HG02870 (cell line): ENCODE data around the gene CPN1.
A peak's percentile ranks its signal among the peaks of the same experiment; 100 is the strongest.
"Not testable (repeated sequence)": the region's sequence is repeated elsewhere in the genome, so short reads cannot be mapped to it uniquely, and the experiment has no call there.

Experiments used
- ATAC-seq: cut with Tn5 transposase; IDR thresholded peaks from one replicate; pipeline ENCODE4 v1.9.1; 2021; ENCODE audit warnings: mild to moderate bottlenecking, moderate library complexity; ENCODE audit not compliant: unreplicated experiment

CPN1 gene

DNA sequence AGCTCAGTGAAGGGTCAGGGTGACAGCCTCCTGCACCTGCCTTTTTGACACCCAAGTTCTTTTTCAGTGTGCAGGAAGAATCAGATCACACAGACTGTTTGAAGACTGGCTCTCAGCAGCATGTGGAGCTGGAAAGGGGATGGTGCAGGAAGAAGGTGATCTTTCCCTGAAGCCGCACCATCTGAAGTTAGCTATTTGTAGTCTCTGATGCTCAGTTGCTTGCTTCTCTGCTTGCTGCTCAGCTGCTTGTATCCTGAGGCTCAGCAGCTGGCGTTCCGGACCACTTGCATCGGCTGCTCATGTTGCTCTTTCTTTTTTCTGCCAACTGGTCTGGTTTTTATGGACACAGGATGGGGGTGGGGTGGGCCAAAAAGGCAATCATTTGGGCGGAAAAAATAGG, 56.1 kb downstream of the CPN1 start:
- no peak for ATAC-seq

DNA sequence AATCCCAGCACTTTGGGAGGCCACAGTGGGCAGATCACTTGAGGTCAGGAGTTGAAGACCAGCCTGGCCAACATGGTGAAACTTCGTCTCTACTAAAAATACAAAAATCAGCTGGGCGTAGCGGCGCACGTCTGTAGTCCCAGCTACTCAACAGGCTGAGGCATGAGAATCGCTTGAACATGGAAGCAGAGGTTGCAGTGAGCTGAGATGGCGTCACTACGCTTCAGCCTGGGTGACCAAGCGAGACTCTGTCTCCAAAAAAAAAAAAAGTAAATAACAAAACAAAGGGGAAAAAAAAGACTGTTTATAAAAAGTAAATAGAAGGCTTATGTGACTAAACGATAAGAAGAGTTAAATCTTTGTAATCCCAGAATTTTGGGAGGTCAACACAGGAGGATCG, 56.9 kb downstream of the CPN1 start:
- ATAC-seq = no peak

DNA sequence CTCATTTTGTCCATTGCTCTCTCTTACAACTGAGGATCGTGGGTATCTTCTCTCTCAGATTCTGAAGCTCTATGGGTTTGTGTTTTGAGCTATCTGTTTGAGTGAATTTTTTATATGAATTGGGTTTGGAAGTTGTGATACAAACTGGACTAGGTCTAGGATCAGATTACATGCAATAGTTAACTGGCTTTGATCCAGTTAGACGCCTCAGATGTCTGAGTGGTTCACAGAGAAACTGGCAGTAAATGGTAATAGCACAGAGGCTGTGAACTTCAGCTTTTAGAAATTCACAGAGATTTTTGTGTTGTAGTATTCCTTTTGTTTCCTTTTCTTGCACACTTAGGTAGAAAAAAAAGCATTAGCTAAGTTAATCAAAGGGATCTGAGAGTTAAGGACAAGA, 59.3 kb downstream of the CPN1 start:
- no peak for ATAC-seq

DNA sequence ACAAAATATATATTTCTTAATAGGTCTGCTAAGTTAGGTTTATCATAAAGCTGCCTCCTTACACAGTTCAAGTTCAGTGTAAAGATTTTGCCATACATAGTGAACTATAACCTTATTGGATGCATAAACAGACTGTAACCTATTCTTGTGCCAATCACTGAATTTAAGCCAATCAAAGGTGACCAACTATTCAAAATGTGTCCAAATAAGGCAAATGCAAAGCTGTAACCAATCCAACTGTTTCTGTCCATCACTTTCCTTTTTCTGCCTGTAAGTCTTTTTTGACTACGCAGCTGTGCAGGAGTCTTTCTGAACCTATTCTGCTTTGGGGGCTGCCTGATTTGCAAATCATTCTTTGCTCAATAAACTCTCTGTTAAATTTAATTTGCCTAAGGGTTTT, 60.3 kb downstream of the CPN1 start:
- ATAC-seq = no peak

DNA sequence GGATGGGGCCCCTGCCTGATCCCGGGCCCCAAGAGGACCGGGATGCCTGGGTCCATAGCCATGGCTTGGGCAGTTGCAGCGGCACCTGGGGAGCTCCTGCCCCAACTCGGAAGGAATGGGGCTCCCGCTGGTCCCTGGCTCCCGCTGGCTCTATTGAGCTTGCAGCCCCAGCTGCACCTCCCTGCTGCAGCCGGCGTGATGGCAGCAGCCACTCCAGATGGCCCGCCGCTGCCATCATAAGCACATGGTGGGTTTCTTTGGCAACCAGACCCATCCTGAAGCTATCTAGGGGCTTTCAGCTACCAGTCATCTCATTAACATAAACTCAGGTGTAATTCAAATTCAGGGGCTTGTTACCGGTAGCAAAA, 60.8 kb downstream of the CPN1 start:
- ATAC-seq = peak; percentile 4

DNA sequence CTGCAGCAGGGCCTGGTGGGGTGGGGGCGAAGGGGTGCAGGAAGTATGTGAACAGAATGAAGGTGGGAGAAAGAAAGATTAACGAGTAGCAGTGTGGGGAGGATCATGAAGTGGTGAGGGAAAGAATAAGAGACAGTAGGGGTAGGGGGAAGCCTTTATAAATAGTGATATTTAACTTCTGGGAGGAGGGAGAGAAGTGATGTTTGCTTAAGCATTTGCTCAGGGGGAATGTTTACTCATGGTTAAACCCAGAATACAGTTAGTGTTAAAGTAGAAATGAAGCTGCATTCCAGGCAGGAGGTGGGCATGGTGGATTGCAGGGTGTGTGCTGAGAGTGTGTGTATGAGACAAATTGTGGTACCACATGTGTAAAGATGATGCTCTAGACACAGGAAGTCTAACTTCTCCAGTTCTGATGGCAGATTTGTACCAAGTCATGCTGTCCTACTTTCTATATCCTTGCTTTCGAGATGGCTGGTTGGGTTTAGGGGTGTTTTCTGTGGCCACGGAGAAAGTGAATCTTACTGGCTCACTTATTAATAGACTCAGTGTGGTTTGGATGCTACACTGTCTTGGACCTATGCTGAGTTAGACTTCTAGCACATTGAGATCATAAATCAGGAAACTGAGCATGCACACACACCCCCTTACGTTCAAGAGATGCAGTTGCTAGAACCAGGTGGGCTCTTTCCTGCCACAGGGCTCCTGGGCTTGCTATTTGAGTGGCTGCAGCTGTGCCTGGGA, 61.4 kb downstream of the CPN1 start:
- ATAC-seq = peak; percentile 85

DNA sequence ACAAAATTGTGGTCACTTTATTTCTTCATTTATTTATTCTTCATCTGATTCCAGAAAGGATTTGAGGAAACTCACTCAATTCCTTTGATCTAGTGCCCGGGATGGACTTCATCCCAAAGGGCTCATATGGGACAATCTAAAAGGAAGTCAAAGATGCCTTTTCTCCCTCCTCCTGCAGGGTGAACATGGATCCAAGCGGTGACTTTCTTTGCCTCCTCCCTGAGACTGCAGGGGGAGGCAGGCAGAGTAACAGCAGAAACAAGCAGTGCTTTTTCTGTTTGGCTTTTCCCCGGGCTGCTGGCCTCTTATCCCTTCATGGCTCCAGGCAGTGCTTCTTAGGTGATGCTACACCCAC, 61.9 kb downstream of the CPN1 start:
- no peak for ATAC-seq

DNA sequence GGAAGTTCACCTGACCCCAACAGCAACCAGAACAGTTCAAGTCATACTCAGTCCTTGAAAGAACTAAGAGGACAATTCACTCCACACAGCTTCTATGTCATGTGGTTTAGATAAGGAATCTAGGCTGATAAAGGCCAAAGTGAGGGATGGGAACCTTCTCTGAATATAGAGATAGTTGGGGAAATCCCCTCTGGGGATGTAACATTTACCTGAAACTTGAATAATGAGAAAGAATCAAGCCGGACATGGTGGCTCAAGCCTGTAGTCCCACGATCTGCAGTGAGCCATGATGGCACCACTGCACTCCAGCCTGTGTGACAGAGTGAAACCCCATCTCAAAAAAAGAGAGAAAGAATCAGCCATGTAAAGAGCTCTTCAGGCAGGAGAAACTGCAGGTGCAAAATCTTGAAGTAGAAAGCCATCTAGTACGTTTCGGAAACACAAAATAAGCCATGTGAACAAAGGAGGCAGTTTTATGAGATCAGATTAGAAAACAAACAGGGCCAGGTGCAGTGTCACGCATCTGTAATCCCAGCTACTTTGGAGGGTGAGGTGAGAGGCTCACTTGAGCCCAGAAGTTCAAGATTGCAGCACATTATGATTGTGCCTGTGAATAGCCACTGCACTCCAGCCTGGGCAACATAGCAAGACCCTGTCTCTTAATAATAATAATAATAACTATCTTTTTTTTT, 67.5 kb downstream of the CPN1 start:
- peak; percentile 72 for ATAC-seq

DNA sequence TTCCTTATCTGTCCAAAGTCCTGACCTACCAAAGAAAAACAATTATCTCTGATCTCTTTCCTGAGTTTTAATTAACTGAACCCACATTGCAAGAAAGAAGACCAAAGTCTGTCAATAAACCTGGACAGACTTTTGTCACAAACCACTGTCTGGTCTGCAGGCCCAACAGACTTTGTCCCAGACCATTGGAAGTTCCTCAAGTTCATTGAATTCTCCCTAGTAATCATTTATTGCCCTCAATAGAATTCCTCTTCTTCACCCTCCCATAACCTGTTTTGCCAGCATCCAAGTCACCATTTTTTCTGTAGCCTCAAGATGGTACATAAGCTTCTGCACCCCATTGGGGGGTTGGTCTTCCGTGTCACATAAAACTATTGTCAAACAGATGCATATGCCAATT, 68.0 kb downstream of the CPN1 start:
- ATAC-seq = no peak

DNA sequence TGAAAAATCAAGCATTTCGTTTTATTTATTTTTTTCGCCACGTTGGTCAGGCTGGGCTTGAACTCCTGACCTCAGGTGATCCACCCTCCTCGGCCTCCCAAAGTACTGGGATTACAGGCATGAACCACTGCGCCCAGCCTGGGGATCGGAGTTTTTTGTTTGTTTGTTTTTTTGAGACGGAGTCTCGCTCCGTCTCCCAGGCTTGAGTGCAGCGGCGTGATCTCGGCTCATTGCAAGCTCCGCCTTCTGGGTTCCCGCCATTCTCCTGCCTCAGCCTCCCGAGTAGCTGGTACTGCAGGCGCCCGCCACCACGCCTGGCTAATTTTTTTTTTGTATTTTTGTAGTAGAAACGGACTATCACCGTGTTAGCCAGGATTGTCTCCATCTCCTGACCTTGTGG, 69.8 kb downstream of the CPN1 start:
- not testable (repeated sequence) for ATAC-seq

DNA sequence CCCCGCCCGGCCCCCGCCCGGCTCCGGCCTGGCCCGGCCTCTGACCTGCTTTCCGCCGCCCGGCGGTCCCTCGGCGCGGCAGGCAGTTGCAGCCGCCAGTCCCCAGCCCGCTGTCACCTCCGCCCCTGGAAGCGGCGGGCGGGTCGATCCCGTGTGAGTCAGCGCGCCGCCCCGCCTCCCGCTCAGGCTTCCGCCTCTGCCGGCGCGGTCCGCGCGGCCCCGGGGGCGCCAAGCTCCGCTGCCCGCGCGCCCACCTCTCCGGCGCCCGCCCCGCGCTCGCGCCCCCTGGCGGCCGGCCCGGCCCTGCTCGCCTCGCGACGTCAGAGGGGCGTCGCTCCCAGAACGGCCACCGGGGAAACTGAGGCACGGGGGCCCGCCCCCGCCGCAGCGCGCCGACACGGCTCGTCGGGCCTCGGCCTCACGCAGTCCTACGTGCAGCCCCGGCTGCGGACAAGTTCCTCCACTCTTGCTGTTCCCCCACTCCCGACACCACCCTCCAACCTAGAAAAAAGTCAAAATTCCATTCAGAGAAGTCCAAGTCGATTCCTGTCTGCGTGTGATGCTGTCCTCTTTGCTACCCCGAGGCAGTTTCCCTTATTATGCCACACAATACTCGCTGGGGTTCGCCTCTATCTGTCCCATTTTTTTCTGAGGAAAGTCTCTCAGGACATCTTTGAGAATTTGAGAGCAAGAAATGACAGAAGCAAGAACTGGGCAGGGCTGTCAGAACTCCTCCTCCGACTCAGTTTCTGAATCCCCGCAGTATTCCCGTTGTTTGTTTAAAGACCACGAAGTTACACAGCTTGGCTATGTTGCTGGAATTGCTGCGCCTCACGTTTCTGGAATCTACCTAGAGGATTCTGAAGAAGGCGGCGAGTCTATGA, 71.6 kb downstream of the CPN1 start, which contains the start of gene DNMBP:
Gene DNMBP (minus strand): TSS at position 155 of the 884 bp plus-strand sequence. CDS start 37,823 bp downstream, outside the sequence.
- peak; percentile 39 for ATAC-seq

DNA sequence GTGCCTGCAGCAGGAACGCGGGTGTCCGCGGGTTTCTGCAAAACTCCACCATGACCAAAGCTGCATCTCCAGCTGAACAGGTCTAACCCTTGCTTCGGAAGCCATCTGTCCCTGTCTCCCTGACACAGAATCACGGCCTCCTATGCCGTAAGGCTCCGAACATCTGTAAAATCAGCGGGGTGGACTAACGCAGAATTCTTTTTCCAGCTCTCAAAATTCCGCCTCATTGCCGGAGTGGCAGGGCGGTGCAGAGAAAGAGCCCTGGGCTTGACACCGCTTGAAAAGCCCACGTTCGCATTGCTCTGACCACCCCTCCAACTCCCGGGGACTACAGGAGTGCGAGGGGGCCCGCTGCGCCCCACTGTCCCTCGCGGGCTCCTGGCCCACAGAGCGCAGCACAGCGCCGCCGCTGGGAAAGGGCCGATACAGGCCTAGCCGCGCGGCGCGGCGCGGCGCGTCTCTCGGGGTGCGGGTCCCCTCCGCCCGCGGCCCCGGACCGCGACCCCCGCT, 72.3 kb downstream of the CPN1 start:
- peak; percentile 29 for ATAC-seq

DNA sequence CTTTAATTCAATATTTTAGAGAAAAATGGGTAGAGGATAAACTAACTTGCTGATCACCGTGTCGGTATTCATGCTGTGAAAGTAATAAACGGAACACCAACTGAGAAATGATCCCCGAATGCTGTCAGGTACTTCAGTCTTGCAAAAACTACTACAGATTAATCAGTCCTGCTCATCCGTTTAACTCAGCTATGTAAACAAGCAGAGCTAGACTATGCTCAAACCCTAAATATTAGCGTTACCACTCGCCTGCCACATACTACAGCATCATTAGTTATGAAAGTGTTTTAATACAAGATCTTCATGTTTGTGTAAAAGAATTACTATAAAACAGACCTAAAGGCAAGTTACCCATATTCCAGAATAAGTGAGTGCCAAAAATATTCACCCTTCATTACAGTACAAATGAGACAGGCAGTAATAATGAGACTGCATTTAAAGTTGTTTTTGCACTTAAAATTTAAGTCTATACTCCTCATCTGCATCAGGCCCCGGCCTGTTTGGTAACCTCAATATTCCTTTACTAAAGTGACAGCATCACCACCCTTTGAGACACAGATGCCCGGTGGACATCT, 72.9 kb downstream of the CPN1 start:
- no peak for ATAC-seq

DNA sequence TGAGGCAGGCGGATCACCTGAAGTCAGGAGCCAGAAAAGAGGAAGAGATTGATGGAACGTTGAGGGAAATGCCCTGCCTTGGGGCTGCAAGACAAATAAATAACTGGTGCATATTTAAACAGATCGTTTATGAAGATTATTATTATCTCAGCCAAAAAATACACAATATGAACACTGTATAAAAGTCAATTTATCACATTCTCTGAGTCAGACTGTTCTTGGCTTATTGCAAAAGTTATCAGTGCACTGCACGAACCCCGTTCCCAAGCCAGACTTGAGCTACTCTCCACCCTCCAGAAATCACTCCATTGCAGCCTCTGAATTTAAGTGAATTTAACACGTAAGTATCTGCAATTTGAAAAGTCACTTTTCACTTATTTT, 73.5 kb downstream of the CPN1 start:
- no peak for ATAC-seq

DNA sequence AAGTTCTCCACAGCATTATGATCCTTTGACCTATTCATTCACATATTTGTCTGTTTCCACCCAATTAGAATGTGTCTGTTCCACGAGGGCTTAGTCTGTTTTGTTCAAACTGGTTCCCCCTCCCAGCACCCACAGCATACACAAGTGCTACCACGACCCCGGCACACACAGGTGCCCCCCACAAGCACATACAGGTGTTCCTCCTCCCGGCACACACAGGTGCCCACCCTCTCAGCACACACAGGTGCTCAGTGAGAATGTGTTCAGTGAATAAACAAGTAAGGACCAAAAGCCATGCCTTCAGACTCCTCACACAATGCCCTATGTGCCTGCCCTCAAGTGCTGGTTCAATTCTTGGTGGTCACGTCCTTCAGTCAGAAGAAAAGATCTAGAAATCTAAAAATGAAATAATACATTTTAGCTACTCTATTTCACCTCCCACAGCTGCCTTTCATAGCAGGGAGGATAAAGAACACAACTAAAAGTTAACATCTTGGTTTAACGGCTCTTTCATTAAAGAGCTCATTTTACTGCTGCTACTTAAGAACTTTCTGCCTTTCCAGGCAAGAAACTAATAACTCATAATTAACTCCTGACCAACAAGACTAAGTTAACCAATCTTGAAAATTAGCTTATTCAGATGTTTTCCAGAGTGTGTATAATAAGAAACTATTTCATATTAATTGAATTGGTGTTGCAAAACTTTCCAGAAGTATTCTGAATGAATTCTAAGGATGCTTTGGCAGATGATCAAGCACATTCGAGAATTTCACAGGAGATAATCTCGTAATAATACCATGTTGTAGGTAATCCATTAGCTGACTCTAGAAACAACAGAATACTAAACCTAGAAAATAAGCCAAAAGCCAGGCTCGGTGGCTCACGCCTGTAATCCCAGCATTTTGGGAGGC, 74.2 kb downstream of the CPN1 start:
- ATAC-seq = no peak

DNA sequence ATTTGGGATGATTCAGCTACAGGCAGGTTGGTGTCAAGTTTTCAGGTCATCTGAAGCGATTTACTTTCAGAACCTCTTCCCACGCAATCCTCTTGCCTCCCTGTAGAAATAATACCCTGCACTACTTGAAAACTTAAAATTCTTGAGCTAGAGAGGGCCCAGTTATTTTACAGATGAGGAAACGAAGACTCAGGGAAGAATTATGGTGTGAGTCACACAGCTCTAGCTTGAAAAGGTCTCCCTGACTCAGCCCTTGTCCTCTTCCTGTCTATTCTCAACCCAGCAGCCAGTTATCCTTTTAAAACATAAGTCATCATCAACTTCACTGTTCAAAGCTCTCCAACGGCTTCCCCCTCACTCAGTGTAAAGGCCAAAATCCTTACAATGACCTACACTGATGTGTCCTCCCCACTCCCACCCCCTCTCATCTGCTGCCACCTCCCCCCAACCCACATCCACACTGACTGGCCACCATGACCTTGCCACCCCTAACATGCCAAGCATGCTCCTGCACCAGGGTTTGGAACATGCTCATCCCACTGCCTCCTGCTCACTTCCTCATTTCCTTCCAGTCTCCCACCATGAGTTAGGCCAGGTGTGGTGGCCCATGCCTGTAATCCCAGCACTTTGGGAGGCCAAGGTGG, 75.3 kb downstream of the CPN1 start:
- no peak for ATAC-seq

DNA sequence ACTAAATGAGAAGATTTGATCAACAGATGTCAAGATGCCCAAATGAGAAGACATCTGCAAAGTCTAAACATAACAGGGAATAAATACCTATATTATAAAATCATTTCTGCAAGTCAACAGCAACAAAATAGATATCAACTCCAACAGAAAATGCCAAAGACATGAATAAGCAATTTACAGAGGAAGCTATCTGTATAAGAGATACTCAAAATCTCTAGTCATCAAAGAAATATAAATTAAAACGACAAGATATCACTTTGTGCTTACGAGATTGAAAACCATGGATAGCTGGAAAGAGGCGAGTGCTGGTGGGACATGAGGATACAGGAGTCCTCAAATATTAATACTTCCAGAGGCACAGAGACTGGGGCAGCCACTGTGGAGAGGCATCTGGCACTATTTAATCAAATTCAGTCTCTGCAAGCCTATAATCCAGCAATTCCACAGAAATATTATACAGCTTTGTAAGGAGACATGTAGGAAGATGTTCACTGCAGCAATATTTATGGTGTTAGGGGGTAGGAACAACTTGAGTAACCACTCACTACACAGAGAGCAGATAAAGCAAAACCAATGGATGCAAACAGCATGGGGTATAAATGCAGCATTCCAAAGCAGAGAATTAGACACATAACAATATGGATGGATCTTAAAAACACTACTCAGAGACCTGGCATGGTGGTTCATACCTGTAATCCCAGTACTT, 76.7 kb downstream of the CPN1 start:
- no peak for ATAC-seq

DNA sequence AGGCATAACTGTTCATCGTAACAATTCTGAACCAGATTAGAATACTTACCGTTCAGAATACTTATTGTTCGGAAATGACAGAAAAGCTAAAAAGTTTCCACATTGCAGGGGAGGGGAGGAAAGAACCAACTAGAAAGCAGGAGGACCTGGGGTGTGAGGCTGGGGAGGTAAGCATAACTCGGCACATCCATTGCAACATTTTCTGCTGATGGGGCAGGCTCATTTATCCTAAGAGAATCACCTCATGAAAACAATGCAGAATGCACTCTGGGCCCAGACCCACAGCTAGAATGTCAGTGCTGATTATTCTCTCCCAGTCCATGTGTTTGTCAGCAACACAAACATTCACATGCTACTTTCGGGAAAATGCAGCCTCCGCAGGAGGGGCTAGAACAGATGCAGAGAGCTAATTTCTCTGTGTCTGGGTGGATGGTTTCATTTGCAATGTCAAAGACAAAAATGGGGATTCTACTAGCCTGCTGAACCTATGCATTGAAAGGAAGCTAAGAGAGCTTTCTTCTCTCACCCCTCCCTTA, 81.5 kb downstream of the CPN1 start:
- no peak for ATAC-seq
